Liver (tissue), 9 donors: Measurements from ENCODE around the gene PPIA. TPM values are rescaled to one million over a fixed set of nuclear protein-coding genes. Genes with fewer than 3 reads are reported as not detected.

Experiments
- DNase-seq: peaks from one replicate; pipeline ENCODE4 v3.0.0-alpha.2; 2017; ENCODE audit warnings: low spot score
- H3K27ac ChIP-seq, 2 donors: one replicate each; pipeline ENCODE4 v1.7.0; 2013; ENCODE audit warnings: inconsistent platforms in 2 of 2, low read length in 2 of 2, control low read depth in 1 of 2, low read depth in 1 of 2, mild to moderate bottlenecking in 1 of 2
- H3K27me3 ChIP-seq, 4 donors: one replicate each; pipeline versions ENCODE4 v1.6.1 to v1.7.0; 2013; ENCODE audit warnings: low read length in 3 of 4, inconsistent platforms in 1 of 4, mild to moderate bottlenecking in 1 of 4, moderate library complexity in 1 of 4; ENCODE audit not compliant: control insufficient read depth in 4 of 4, insufficient read depth in 4 of 4
- H3K36me3 ChIP-seq, 4 donors: one replicate each; pipeline versions ENCODE4 v1.6.1 to v1.7.0; 2013; ENCODE audit warnings: low read length in 3 of 4, mild to moderate bottlenecking in 3 of 4, low read depth in 1 of 4, moderate library complexity in 1 of 4; ENCODE audit not compliant: control insufficient read depth in 4 of 4, insufficient read depth in 3 of 4
- H3K4me1 ChIP-seq, 4 donors: one replicate each; pipeline versions ENCODE4 v1.6.1 to v1.7.0; 2013; ENCODE audit warnings: low read length in 3 of 4, mild to moderate bottlenecking in 3 of 4, moderate library complexity in 1 of 4; ENCODE audit not compliant: control insufficient read depth in 4 of 4, insufficient read depth in 4 of 4
- H3K4me3 ChIP-seq, 3 donors: one replicate each; pipeline versions ENCODE4 v1.6.1 to v1.7.0; 2013; ENCODE audit warnings: low read length in 3 of 3, control low read depth in 1 of 3, low read depth in 1 of 3, mild to moderate bottlenecking in 1 of 3
- H3K9ac ChIP-seq, 2 donors: one replicate each; pipeline ENCODE4 v1.7.0; 2013; ENCODE audit warnings: low read length in 2 of 2, mild to moderate bottlenecking in 2 of 2, moderate library complexity in 2 of 2, control low read depth in 1 of 2, low read depth in 1 of 2
- H3K9me3 ChIP-seq, 4 donors: one replicate each; pipeline versions ENCODE4 v1.6.1 to v1.7.0; 2013; ENCODE audit warnings: low read length in 3 of 4; ENCODE audit not compliant: control insufficient read depth in 4 of 4
- EGR1 ChIP-seq, 2 donors: IDR thresholded peaks; 2 replicates each; pipeline ENCODE4 v1.6.1; 2016 to 2018; ENCODE audit warnings: antibody characterized with exemption in 2 of 2, low read depth in 2 of 2
- FOXA1 ChIP-seq: IDR thresholded peaks from 2 replicates; pipeline ENCODE4 v1.6.1; 2016; ENCODE audit warnings: antibody characterized with exemption
- FOXA2 ChIP-seq: IDR thresholded peaks from 2 replicates; pipeline ENCODE4 v1.6.1; 2016; ENCODE audit warnings: antibody characterized with exemption
- GABPA ChIP-seq, 2 donors: IDR thresholded peaks in 1 of 2; conservative IDR thresholded peaks in 1 of 2; 2 replicates each; pipeline ENCODE4 v1.6.1; 2016; ENCODE audit warnings: antibody characterized with exemption in 2 of 2, mild to moderate bottlenecking in 1 of 2, moderate library complexity in 1 of 2
- HNF4A ChIP-seq, 2 donors: conservative IDR thresholded peaks; 2 replicates each; pipeline ENCODE4 v1.6.1; 2016; ENCODE audit warnings: antibody characterized with exemption in 2 of 2, mild to moderate bottlenecking in 2 of 2
- JUND ChIP-seq, 2 donors: IDR thresholded peaks; 2 replicates each; pipeline ENCODE4 v1.6.1; 2016; ENCODE audit warnings: antibody characterized with exemption in 2 of 2
- RAD21 ChIP-seq, 2 donors: IDR thresholded peaks; 2 replicates each; pipeline ENCODE4 v1.6.1; 2016; ENCODE audit warnings: antibody characterized with exemption in 2 of 2, mild to moderate bottlenecking in 2 of 2
- RXRA ChIP-seq, 2 donors: IDR thresholded peaks; 2 replicates each; pipeline ENCODE4 v1.6.1; 2017 to 2018; ENCODE audit warnings: antibody characterized with exemption in 2 of 2, mild to moderate bottlenecking in 1 of 2
- SP1 ChIP-seq: IDR thresholded peaks from 2 replicates; pipeline ENCODE4 v1.6.1; 2018; ENCODE audit warnings: antibody characterized with exemption, mild to moderate bottlenecking
- TAF1 ChIP-seq: conservative IDR thresholded peaks from 2 replicates; pipeline ENCODE4 v1.6.1; 2016; ENCODE audit warnings: antibody characterized with exemption, mild to moderate bottlenecking
- YY1 ChIP-seq: IDR thresholded peaks from 2 replicates; pipeline ENCODE4 v1.6.1; 2016; ENCODE audit warnings: antibody characterized with exemption, mild to moderate bottlenecking
- WGBS: extraction: QIAGEN DNeasy Blood & Tissue Kit; methylation state at CpG from one replicate; pipeline ENCODE4 v1.1.7; 2013; 5-methylcytosine and 5-hydroxymethylcytosine counted together
- polyA plus RNA-seq, 2 donors: library from polyadenylated mRNA; stranded (reverse) in 1 of 2; unstranded in 1 of 2; fragments of 200-250 nt in 1 of 2; fragments of >200 nt in 1 of 2; fragmentation: Nextera tagmentation in 1 of 2; extraction: Ambion mirVana in 1 of 2; gene quantifications; one replicate each; pipeline versions ENCODE4 v1.2.1 to v1.2.3, GENCODE V29; 2013 to 2015
- total RNA-seq, 2 donors: library from RNA; depleted of rRNA; stranded (reverse); fragments of >200 nt; gene quantifications; one replicate each; pipeline ENCODE4 v1.2.3, GENCODE V29; 2014
- TF ChIP-seq, protein P1 (sequence below): IDR thresholded peaks from 2 replicates; pipeline ENCODE4 v1.6.1; 2016; ENCODE audit warnings: antibody characterized with exemption
- TF ChIP-seq, protein P2 (sequence below): IDR thresholded peaks from 2 replicates; pipeline ENCODE4 v1.6.1; 2016; ENCODE audit warnings: antibody characterized with exemption
- TF ChIP-seq, protein P3 (sequence below): IDR thresholded peaks from 2 replicates; pipeline ENCODE4 v1.6.1; 2016; ENCODE audit warnings: antibody characterized with exemption, mild to moderate bottlenecking
- TF ChIP-seq, protein P4 (sequence below): IDR thresholded peaks from 2 replicates; pipeline ENCODE4 v1.6.1; 2016; ENCODE audit warnings: antibody characterized with exemption
- TF ChIP-seq, protein P5 (sequence below): fragments of 150-350 bp; IDR thresholded peaks from 2 replicates; pipeline ENCODE4 v1.5.1; 2017; ENCODE audit warnings: improper control_type of control experiment, low read depth, low read length; ENCODE audit not compliant: missing input control
- donor health status: healthy.
- donor health status: healthy.
- donor health status: healthy.
- donor health status: healthy.
- donor health status: healthy.

PPIA gene
- total and polyA plus RNA-seq, 4 donors: 834 to 1,873 (median 1,399) TPM

DNA sequence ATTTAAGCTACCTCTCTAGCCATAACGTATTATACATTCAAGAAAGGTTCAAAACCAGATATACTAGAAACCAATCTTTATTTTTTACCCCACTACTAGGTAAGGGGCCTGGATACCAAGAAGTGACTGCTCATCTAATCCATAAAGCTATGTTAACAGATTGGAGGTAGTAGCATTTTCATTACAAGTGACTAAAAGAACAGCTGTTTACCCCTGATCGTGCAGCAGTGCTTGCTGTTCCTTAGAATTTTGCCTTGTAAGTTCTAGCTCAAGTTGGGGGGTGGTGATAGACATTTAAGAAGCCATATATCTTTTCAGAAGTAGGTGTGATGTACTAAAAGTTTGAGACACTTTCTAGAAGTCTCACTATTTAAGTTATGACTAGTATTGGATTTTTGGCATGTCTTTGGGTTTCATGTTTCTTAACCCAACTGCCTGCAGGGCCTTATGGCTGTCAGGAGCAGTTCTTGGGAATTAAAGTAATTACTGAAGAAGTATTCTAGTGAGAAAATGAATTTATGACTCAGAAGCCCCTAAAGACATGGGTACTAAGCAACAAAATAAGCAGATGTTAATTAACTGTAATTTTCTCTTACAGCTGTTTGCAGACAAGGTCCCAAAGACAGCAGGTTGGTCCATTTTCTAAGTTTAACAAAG, 2.3 kb downstream of the PPIA start:
- Histone ChIP-seq H3K4me1 (peaks cover 6 to 17% (median 10%) of the 10 kb centered on the region in 4 donors), H3K4me3 (peak overlapping the region in 1 of 3 donors; percentile 61), H3K9ac (no peak overlapping the region), H3K9me3 (no peaks in the 10 kb centered on the region), H3K27me3 (no peaks in the 10 kb centered on the region), H3K27ac (no peak overlapping the region), H3K36me3 (peaks cover 18 to 35% (median 30%) of the 10 kb centered on the region in 4 donors)
- DNase-seq: no peak
- no peak for TF ChIP-seq FOXA1
- no peak for TF ChIP-seq JUND (IDR thresholded peaks at IDR 0.05)
- no peak for TF ChIP-seq FOXA2
- TF ChIP-seq, protein P1, sequence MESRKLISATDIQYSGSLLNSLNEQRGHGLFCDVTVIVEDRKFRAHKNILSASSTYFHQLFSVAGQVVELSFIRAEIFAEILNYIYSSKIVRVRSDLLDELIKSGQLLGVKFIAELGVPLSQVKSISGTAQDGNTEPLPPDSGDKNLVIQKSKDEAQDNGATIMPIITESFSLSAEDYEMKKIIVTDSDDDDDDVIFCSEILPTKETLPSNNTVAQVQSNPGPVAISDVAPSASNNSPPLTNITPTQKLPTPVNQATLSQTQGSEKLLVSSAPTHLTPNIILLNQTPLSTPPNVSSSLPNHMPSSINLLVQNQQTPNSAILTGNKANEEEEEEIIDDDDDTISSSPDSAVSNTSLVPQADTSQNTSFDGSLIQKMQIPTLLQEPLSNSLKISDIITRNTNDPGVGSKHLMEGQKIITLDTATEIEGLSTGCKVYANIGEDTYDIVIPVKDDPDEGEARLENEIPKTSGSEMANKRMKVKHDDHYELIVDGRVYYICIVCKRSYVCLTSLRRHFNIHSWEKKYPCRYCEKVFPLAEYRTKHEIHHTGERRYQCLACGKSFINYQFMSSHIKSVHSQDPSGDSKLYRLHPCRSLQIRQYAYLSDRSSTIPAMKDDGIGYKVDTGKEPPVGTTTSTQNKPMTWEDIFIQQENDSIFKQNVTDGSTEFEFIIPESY: no peak
- TF ChIP-seq, protein P2, sequence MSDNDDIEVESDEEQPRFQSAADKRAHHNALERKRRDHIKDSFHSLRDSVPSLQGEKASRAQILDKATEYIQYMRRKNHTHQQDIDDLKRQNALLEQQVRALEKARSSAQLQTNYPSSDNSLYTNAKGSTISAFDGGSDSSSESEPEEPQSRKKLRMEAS: no peak
- TF ChIP-seq GABPA (IDR thresholded peaks at IDR 0.05 in 1 of 2, conservative IDR thresholded peaks at IDR 0.05 in 1 of 2): no peak
- no peak for TF ChIP-seq EGR1 (IDR thresholded peaks at IDR 0.05; ENCODE audit: low read depth in 2 of 2)
- TF ChIP-seq, protein P3, sequence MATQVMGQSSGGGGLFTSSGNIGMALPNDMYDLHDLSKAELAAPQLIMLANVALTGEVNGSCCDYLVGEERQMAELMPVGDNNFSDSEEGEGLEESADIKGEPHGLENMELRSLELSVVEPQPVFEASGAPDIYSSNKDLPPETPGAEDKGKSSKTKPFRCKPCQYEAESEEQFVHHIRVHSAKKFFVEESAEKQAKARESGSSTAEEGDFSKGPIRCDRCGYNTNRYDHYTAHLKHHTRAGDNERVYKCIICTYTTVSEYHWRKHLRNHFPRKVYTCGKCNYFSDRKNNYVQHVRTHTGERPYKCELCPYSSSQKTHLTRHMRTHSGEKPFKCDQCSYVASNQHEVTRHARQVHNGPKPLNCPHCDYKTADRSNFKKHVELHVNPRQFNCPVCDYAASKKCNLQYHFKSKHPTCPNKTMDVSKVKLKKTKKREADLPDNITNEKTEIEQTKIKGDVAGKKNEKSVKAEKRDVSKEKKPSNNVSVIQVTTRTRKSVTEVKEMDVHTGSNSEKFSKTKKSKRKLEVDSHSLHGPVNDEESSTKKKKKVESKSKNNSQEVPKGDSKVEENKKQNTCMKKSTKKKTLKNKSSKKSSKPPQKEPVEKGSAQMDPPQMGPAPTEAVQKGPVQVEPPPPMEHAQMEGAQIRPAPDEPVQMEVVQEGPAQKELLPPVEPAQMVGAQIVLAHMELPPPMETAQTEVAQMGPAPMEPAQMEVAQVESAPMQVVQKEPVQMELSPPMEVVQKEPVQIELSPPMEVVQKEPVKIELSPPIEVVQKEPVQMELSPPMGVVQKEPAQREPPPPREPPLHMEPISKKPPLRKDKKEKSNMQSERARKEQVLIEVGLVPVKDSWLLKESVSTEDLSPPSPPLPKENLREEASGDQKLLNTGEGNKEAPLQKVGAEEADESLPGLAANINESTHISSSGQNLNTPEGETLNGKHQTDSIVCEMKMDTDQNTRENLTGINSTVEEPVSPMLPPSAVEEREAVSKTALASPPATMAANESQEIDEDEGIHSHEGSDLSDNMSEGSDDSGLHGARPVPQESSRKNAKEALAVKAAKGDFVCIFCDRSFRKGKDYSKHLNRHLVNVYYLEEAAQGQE: no peak
- no peak for TF ChIP-seq HNF4A (conservative IDR thresholded peaks at IDR 0.05)
- TF ChIP-seq, protein P4, sequence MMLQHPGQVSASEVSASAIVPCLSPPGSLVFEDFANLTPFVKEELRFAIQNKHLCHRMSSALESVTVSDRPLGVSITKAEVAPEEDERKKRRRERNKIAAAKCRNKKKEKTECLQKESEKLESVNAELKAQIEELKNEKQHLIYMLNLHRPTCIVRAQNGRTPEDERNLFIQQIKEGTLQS: no peak
- TF ChIP-seq, protein P5, sequence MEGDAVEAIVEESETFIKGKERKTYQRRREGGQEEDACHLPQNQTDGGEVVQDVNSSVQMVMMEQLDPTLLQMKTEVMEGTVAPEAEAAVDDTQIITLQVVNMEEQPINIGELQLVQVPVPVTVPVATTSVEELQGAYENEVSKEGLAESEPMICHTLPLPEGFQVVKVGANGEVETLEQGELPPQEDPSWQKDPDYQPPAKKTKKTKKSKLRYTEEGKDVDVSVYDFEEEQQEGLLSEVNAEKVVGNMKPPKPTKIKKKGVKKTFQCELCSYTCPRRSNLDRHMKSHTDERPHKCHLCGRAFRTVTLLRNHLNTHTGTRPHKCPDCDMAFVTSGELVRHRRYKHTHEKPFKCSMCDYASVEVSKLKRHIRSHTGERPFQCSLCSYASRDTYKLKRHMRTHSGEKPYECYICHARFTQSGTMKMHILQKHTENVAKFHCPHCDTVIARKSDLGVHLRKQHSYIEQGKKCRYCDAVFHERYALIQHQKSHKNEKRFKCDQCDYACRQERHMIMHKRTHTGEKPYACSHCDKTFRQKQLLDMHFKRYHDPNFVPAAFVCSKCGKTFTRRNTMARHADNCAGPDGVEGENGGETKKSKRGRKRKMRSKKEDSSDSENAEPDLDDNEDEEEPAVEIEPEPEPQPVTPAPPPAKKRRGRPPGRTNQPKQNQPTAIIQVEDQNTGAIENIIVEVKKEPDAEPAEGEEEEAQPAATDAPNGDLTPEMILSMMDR: no peak
- no peak for TF ChIP-seq TAF1
- TF ChIP-seq RAD21 (IDR thresholded peaks at IDR 0.05): no peak
- TF ChIP-seq RXRA (IDR thresholded peaks at IDR 0.05): no peak
- WGBS: 48% methylated on average over 2 of the region's 2 CpGs

DNA sequence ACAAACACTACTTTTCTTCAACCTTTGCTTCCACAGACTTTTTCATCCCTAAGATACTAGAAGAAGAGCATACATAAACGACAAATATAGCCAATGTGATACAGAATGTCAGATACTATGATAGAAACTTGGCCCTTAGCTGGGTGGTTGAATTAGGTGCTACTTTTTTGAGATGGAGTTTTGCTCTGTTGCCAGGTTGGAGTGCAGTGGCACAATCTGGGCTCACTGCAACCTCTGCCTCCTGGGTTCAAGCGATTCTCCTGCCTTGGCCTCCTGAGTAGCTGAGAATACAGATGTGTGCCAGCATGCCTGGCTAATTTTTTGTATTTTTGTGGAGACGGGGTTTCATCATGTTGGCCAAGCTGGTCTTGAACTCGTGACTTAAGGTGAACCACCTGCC, 3.5 kb downstream of the PPIA start:
- DNase-seq: no peak
- Histone ChIP-seq H3K4me3 (no peak overlapping the region), H3K9me3 (no peaks in the 10 kb centered on the region), H3K27me3 (no peaks in the 10 kb centered on the region), H3K4me1 (peaks cover 9 to 21% (median 14%) of the 10 kb centered on the region in 4 donors), H3K9ac (no peak overlapping the region), H3K27ac (no peak overlapping the region), H3K36me3 (peaks cover 19 to 35% (median 30%) of the 10 kb centered on the region in 4 donors)
- WGBS: 73% methylated on average over 4 of the region's 4 CpGs
- TF ChIP-seq, protein P3: no peak
- TF ChIP-seq HNF4A (conservative IDR thresholded peaks at IDR 0.05) (no peak), GABPA (IDR thresholded peaks at IDR 0.05 in 1 of 2, conservative IDR thresholded peaks at IDR 0.05 in 1 of 2) (no peak), FOXA1 (no peak), EGR1 (IDR thresholded peaks at IDR 0.05; ENCODE audit: low read depth in 2 of 2) (no peak), YY1 (no peak), SP1 (no peak)
- TF ChIP-seq, protein P4: no peak
- TF ChIP-seq, protein P5: no peak
